Lower leg skin (tissue), 4 donors: ENCODE measurements around the gene TRAPPC3L. TPM values are rescaled to one million over a fixed set of nuclear protein-coding genes. Genes with fewer than 3 reads are reported as not detected.

Source experiments
- DNase-seq, 2 donors: peaks; one replicate each; pipeline ENCODE4 v3.0.0-alpha.2; 2019; ENCODE audit warnings: low spot score in 2 of 2
- H3K4me3 ChIP-seq: fragments of 200-600 bp; sonication (generic); 2 replicates; pipeline ENCODE4 v1.5.1; 2017; ENCODE audit warnings: mild to moderate bottlenecking, low read depth; ENCODE audit not compliant: poor library complexity, severe bottlenecking
- CTCF ChIP-seq, 3 donors: fragments of 450-650 bp; IDR thresholded peaks; one replicate each; pipeline ENCODE4 v1.5.1; 2016; ENCODE audit warnings: antibody characterized with exemption in 3 of 3, mild to moderate bottlenecking in 3 of 3, moderate library complexity in 2 of 3
- POLR2A ChIP-seq, 2 donors: fragments of 450-650 bp; IDR thresholded peaks; one replicate each; pipeline ENCODE4 v1.6.1; 2016 to 2017; ENCODE audit warnings: antibody characterized with exemption in 2 of 2, mild to moderate bottlenecking in 1 of 2, moderate library complexity in 1 of 2
- WGBS, 2 donors: methylation state at CpG; one replicate each; pipeline ENCODE4 v1.1.5; 2018; 5-methylcytosine and 5-hydroxymethylcytosine counted together
- intact Hi-C: fragments of 100-400 bp; cut with DNase I; formaldehyde crosslinking; loops from one replicate; pipeline ENCODE4 v1.15.0; 2023; ENCODE audit warnings: low total_unique reads
- total RNA-seq, 4 donors: library from RNA; depleted of rRNA; stranded (reverse); fragments of >200 nt; gene quantifications; one replicate each; pipeline ENCODE4 v1.1.0, GENCODE V29; 2016

TRAPPC3L gene
- total RNA-seq, 4 donors from 2014 or later = not detected

GRCh38 chr6:116530436-116530835, 15.0 kb downstream of the TRAPPC3L start:
- intact Hi-C loops = no loop called here
- H3K4me3 ChIP-seq = no peak overlapping the region
- no peak for DNase-seq
- TF ChIP-seq CTCF (IDR thresholded peaks at IDR 0.05) (no peak), POLR2A (IDR thresholded peaks at IDR 0.05) (no peak)
- 84 to 92% methylated on average over 2 of the region's 2 CpGs for WGBS, 2 donors

- TF ChIP-seq CTCF (IDR thresholded peaks at IDR 0.05) (no peak), POLR2A (IDR thresholded peaks at IDR 0.05) (no peak)
- intact Hi-C loops = no loop called here
- 79 to 80% methylated on average over 3 of the region's 3 CpGs for WGBS, 2 donors
- no peak for DNase-seq
- no peak overlapping the region for H3K4me3 ChIP-seq
Measured at GRCh38 chr6:116529466-116530290, 15.8 kb downstream of the TRAPPC3L start.

GRCh38 chr6:116528780-116529179, 16.7 kb downstream of the TRAPPC3L start:
- TF ChIP-seq CTCF (IDR thresholded peaks at IDR 0.05) = no peak
- TF ChIP-seq POLR2A (IDR thresholded peaks at IDR 0.05) = no peak
- intact Hi-C loops = no loop called here
- 45 to 55% methylated on average over 3 of the region's 3 CpGs for WGBS, 2 donors
- no peak overlapping the region for H3K4me3 ChIP-seq
- DNase-seq = no peak

GRCh38 chr6:116528133-116528532, 17.4 kb downstream of the TRAPPC3L start:
- intact Hi-C loops = no loop called here
- 53 to 54% methylated on average over 1 of the region's 1 CpG for WGBS, 2 donors

GRCh38 chr6:116524236-116524635, 21.2 kb downstream of the TRAPPC3L start:
- no peak for DNase-seq
- WGBS, 2 donors = 88 to 91% methylated on average over 2 of the region's 2 CpGs
- TF ChIP-seq CTCF (IDR thresholded peaks at IDR 0.05) (no peak), POLR2A (IDR thresholded peaks at IDR 0.05) (no peak)
- intact Hi-C loops = no loop called here
- no peak overlapping the region for H3K4me3 ChIP-seq

More at GRCh38 chr6:116528133-116528532, 17.4 kb downstream of the TRAPPC3L start:
- no peak for TF ChIP-seq POLR2A (IDR thresholded peaks at IDR 0.05)
- no peak for TF ChIP-seq CTCF (IDR thresholded peaks at IDR 0.05)
- no peak overlapping the region for H3K4me3 ChIP-seq
- DNase-seq = no peak
